HL-60 (cell line): ENCODE measurements around the gene PLCL2.

Experiments used
- DNase-seq, 2 experiments: peaks; one replicate each; pipeline ENCODE4 v3.0.0-alpha.2; 2010 to 2020; ENCODE audit warnings: low read depth in 1 of 2, low spot score in 1 of 2
- H3K27ac ChIP-seq: fragments of 250-450 bp; sonication (Bioruptor Pico); replicated peaks from 2 replicates; pipeline ENCODE4 v1.5.1; 2020; ENCODE audit warnings: mild to moderate bottlenecking, moderate library complexity
- H3K27me3 ChIP-seq: fragments of 250-450 bp; sonication (Bioruptor Pico); 2 replicates; pipeline ENCODE4 v1.5.1; 2021; ENCODE audit warnings: mild to moderate bottlenecking, moderate library complexity; ENCODE audit not compliant: insufficient read depth, poor library complexity, severe bottlenecking
- H3K4me3 ChIP-seq: replicated peaks from 2 replicates; pipeline ENCODE4 v1.5.1; 2011; ENCODE audit warnings: mild to moderate bottlenecking, control low read depth, low read length; ENCODE audit not compliant: insufficient read depth
- GABPA ChIP-seq: IDR thresholded peaks from 2 replicates; pipeline ENCODE4 v1.6.1; 2012; ENCODE audit warnings: low read depth
- POLR2AphosphoS5 ChIP-seq: IDR thresholded peaks from 2 replicates; pipeline ENCODE4 v1.6.1; 2012; ENCODE audit warnings: low read depth
- SPI1 ChIP-seq: IDR thresholded peaks from 2 replicates; pipeline ENCODE4 v1.6.1; 2012; ENCODE audit warnings: low read depth, mild to moderate bottlenecking, borderline replicate concordance
- TF ChIP-seq, protein P1 (sequence below): IDR thresholded peaks from 2 replicates; pipeline ENCODE4 v1.6.1; 2012; ENCODE audit warnings: low read depth; ENCODE audit not compliant: insufficient replicate concordance
- TF ChIP-seq, protein P2 (sequence below): IDR thresholded peaks from one replicate; pipeline ENCODE4 v1.5.1; 2011; ENCODE audit warnings: low read length, control low read depth, inconsistent platforms; ENCODE audit not compliant: insufficient read depth

PLCL2 gene

DNA sequence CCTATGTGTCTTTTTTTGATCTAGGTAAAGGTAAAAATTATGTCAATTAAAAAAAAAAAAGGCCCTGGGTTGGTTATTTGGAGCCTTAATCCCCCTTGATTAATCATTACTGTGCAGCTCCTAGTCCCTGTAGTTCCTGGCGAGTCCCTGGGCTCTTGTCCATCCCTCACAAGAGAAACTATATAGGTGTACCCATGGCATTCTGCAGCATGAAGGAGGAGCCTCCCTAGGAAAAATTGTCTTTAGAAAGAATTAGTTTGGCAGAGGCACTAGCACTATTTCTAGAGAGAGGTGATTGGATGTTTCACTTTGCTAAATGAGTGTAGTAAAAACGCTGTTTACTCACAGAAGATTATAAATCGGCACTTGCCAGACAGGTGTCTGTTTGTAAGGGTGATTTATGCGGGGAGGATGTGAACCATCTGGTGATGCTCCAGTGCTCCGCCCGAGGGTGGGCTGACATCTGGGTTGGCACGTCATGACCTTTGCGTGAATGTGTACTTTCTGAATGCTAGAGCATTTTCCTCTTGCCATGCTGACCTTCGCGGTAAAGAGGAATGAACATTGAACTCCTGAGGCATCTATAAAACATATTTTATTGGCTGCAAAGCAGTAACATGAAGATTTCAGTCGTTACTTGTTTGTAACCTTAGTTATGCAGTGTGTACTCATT, 12.6 kb downstream of the PLCL2 start:
- H3K27ac ChIP-seq: no peak overlapping the region
- TF ChIP-seq, protein P1, sequence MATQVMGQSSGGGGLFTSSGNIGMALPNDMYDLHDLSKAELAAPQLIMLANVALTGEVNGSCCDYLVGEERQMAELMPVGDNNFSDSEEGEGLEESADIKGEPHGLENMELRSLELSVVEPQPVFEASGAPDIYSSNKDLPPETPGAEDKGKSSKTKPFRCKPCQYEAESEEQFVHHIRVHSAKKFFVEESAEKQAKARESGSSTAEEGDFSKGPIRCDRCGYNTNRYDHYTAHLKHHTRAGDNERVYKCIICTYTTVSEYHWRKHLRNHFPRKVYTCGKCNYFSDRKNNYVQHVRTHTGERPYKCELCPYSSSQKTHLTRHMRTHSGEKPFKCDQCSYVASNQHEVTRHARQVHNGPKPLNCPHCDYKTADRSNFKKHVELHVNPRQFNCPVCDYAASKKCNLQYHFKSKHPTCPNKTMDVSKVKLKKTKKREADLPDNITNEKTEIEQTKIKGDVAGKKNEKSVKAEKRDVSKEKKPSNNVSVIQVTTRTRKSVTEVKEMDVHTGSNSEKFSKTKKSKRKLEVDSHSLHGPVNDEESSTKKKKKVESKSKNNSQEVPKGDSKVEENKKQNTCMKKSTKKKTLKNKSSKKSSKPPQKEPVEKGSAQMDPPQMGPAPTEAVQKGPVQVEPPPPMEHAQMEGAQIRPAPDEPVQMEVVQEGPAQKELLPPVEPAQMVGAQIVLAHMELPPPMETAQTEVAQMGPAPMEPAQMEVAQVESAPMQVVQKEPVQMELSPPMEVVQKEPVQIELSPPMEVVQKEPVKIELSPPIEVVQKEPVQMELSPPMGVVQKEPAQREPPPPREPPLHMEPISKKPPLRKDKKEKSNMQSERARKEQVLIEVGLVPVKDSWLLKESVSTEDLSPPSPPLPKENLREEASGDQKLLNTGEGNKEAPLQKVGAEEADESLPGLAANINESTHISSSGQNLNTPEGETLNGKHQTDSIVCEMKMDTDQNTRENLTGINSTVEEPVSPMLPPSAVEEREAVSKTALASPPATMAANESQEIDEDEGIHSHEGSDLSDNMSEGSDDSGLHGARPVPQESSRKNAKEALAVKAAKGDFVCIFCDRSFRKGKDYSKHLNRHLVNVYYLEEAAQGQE: no peak
- TF ChIP-seq GABPA (no peak), SPI1 (no peak), POLR2AphosphoS5 (no peak)
- TF ChIP-seq, protein P2, sequence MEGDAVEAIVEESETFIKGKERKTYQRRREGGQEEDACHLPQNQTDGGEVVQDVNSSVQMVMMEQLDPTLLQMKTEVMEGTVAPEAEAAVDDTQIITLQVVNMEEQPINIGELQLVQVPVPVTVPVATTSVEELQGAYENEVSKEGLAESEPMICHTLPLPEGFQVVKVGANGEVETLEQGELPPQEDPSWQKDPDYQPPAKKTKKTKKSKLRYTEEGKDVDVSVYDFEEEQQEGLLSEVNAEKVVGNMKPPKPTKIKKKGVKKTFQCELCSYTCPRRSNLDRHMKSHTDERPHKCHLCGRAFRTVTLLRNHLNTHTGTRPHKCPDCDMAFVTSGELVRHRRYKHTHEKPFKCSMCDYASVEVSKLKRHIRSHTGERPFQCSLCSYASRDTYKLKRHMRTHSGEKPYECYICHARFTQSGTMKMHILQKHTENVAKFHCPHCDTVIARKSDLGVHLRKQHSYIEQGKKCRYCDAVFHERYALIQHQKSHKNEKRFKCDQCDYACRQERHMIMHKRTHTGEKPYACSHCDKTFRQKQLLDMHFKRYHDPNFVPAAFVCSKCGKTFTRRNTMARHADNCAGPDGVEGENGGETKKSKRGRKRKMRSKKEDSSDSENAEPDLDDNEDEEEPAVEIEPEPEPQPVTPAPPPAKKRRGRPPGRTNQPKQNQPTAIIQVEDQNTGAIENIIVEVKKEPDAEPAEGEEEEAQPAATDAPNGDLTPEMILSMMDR: no peak
- no peak for DNase-seq
- no peak overlapping the region for H3K4me3 ChIP-seq
- no peaks in the 10 kb centered on the region for H3K27me3 ChIP-seq

DNA sequence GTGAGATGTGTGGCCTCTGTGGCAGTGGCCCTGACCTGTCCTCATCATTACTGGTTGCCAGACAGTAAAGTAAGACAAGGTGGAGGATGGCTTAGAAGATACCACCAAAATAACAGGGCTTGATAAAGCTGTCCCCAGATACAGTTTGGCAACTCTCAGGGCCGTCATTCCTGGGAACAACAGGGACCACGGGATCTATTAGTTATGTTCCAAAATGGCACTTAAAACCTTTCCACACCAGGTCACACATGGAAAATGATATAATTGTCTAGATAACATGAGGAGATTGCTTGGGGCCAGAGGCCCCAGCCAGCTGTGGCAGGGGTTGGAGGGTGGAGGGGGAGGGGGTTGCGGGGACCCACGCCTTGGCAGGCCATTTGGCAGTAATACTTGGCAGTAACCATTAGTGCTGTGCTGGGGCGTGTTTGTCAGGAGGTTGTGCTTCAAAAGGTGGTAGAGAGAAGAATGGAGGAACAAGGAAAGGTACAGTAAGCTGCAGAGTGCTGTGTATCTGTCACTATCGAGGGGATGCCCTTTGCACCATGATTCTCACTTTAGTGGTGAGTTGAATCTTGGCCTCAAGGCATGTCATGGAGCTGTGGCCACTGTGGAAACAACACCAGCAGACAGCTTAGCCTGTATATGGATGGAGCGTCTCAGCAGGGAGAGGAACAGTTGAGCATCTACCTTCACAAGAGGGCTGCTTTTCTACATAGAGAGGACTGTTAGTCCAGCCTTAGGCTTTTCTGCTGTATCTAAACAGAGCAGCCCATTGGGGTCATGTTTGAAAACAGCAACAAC, 14.0 kb downstream of the PLCL2 start:
- TF ChIP-seq, protein P1: no peak
- TF ChIP-seq POLR2AphosphoS5: no peak
- no peak for TF ChIP-seq SPI1
- TF ChIP-seq, protein P2: no peak
- no peak for TF ChIP-seq GABPA
- no peak overlapping the region for H3K4me3 ChIP-seq
- H3K27me3 ChIP-seq: no peaks in the 10 kb centered on the region
- DNase-seq: no peak
- no peak overlapping the region for H3K27ac ChIP-seq

DNA sequence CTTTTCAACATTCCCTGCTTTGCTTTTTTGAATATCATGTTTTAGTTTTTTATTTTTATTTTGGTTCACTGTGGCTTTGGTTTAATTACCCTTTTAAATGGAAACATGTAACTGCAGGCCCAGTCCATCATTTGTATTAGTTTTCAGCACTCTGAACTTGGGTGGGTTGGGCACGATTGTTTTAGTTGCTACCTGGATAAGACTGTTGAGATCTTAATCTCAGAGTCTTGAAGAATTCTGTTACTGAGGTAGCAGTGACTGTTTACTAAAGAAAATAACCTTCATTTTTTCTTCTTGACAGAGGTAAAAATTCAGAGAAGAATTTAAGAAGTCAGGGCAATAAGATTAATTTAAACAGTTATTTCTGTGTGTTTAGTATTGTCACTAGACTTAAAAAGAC, 15.2 kb downstream of the PLCL2 start:
- Histone ChIP-seq H3K27me3 (no peaks in the 10 kb centered on the region), H3K4me3 (no peak overlapping the region), H3K27ac (no peak overlapping the region)
- no peak for TF ChIP-seq GABPA
- DNase-seq: no peak

DNA sequence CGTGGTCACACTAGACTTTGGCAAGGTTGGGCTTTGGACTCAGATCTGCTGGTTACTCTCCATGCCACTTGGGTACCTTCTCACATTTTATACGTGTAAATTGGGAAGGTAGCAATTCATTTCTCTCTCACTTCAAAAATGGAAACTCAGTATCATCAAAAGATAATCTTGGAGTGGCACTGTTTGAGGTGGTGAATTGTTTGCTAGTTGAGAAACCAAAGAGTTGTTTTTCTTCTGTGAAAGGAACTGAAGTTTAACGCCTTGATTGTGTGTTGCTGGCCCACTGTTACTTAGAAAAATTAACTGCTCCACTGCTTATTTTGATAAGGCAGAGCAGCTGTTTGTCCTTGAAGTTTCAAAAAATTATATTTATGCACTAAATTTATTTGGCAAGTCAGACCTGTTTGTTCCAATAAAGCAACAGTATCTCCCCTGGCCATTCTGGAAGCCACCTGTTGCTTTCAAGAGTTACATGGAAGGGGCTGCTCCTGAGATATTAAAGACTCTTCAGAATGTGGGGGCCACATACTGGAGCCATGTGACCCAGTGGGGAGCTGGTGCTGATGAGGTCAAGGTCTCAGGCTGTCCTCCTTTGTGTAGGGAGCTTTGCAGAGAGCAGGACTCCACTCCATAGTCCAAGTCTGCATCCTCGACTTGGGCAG, 16.2 kb downstream of the PLCL2 start:
- Histone ChIP-seq H3K4me3 (no peak overlapping the region), H3K27ac (no peak overlapping the region)
- no peak for DNase-seq

More for the DNA sequence above, 16.2 kb downstream of the PLCL2 start:
- TF ChIP-seq, protein P2: no peak
- TF ChIP-seq POLR2AphosphoS5 (no peak), GABPA (no peak), SPI1 (no peak)
- TF ChIP-seq, protein P1: no peak
- no peaks in the 10 kb centered on the region for H3K27me3 ChIP-seq
